ENCODE data around the gene KIAA1191. TPM values are rescaled to one million over a fixed set of nuclear protein-coding genes. Genes with fewer than 3 reads are reported as not detected.

Gene KIAA1191
- total RNA-seq, 1 experiment from 2014 or later, result 119 TPM

DNA sequence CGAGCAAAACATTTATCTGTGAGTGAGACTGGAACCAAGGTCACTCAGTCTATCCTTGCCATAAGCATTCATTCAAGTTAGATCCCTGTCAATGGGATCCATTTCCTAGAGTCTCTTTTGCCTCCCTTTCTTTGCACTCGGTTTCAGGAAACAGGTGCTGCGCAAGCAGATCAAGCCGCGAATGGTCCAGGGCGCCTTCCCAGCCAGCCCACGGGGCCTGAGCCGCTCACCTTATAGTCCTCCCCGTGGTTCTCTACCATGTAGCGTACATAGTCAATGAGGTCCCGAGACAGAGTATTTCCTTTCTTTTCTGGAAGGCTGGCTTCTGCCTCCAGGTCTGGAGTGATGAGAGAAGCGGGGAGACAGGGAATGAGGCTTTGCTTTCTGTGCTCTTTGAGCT is 23.4 kb upstream of the KIAA1191 start:
- POLR2A ChIA-PET, result no interaction called here
- H3K27ac Mint-ChIP-seq (ENCODE audit: unreplicated experiment), result peak overlapping the region; percentile 30
- TF ChIP-seq, protein P1, sequence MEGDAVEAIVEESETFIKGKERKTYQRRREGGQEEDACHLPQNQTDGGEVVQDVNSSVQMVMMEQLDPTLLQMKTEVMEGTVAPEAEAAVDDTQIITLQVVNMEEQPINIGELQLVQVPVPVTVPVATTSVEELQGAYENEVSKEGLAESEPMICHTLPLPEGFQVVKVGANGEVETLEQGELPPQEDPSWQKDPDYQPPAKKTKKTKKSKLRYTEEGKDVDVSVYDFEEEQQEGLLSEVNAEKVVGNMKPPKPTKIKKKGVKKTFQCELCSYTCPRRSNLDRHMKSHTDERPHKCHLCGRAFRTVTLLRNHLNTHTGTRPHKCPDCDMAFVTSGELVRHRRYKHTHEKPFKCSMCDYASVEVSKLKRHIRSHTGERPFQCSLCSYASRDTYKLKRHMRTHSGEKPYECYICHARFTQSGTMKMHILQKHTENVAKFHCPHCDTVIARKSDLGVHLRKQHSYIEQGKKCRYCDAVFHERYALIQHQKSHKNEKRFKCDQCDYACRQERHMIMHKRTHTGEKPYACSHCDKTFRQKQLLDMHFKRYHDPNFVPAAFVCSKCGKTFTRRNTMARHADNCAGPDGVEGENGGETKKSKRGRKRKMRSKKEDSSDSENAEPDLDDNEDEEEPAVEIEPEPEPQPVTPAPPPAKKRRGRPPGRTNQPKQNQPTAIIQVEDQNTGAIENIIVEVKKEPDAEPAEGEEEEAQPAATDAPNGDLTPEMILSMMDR (IDR thresholded peaks at IDR 0.05; ENCODE audit: insufficient read depth in 1 of 2, low read depth in 1 of 2, low read length in 1 of 2, severe bottlenecking in 1 of 2, unreplicated experiment in 1 of 2), result no peak
- no TSS peak for BruUV-seq (replicated peaks)
- H3K9me3 Mint-ChIP-seq (ENCODE audit: unreplicated experiment), result no peaks in the 10 kb centered on the region
- no peaks in the 10 kb centered on the region for H3K4me1 Mint-ChIP-seq (ENCODE audit: low read depth, unreplicated experiment)
- Histone ChIP-seq H3K27me3 (replicated peaks; ENCODE audit: control insufficient read depth, insufficient read depth, low read length) (no peaks in the 10 kb centered on the region), H3K36me3 (ENCODE audit: control insufficient read depth, insufficient read depth, low read length) (no peaks in the 10 kb centered on the region), H3K4me1 (peaks cover 4% of the 10 kb centered on the region; the same call in 1 of the 2 replicates), H3K9me3 (no peaks in the 10 kb centered on the region), H3K4me3 (ENCODE audit: low read depth, low read length) (no peak overlapping the region)
- intact Hi-C loops (cut with micrococcal nuclease; ENCODE audit: unreplicated experiment), result no loop called here
- no peak overlapping the region for H3K4me3 Mint-ChIP-seq (ENCODE audit: unreplicated experiment)
- no peak for DNase-seq
- CTCF ChIA-PET, result no interaction called here
- peaks cover 76% of the 10 kb centered on the region for H3K36me3 Mint-ChIP-seq (ENCODE audit: insufficient read depth, unreplicated experiment)
- H3K27me3 Mint-ChIP-seq (ENCODE audit: insufficient read depth, unreplicated experiment), result no peaks in the 10 kb centered on the region

DNA sequence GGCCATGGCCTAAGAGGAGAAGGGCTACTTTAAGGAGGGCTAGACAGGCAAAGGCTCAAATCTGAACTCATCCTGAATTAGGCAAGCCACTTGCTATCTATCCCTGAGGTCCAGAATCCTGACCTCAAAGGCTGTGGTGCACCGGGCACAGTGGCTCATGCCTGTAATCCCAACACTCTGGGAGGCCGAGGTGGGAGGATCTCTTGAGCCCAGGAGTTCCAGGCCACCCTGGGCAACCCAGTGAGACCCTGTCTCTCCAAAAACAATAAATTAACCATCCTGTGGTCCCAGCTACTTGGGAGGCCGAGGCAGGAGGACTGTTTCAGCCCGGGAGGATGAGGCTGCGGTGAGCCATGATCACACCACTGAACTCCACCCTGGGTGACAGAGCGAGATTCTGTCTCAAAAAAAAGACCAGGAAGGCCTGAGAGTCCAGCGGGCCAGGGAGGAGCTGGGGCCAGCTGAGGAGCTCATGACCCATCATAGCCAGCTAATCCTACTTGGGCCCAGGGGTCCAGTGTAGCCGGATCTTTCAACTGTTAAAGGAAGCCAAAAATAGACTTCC is 22.9 kb upstream of the KIAA1191 start:
- H3K36me3 Mint-ChIP-seq (ENCODE audit: insufficient read depth, unreplicated experiment), result peaks cover 75% of the 10 kb centered on the region
- H3K27me3 Mint-ChIP-seq (ENCODE audit: insufficient read depth, unreplicated experiment), result no peaks in the 10 kb centered on the region
- DNase-seq, result no peak
- no peaks in the 10 kb centered on the region for H3K27me3 ChIP-seq (replicated peaks; ENCODE audit: control insufficient read depth, insufficient read depth, low read length)
- no peak overlapping the region for H3K4me3 Mint-ChIP-seq (ENCODE audit: unreplicated experiment)
- H3K9me3 ChIP-seq, result no peaks in the 10 kb centered on the region
- no peaks in the 10 kb centered on the region for H3K4me1 Mint-ChIP-seq (ENCODE audit: low read depth, unreplicated experiment)
- CTCF ChIA-PET, result no interaction called here
- TF ChIP-seq, protein P1 (IDR thresholded peaks at IDR 0.05; ENCODE audit: insufficient read depth in 1 of 2, low read depth in 1 of 2, low read length in 1 of 2, severe bottlenecking in 1 of 2, unreplicated experiment in 1 of 2), result no peak
- POLR2A ChIA-PET, result no interaction called here
- intact Hi-C loops (cut with micrococcal nuclease; ENCODE audit: unreplicated experiment), result no loop called here
- no peak overlapping the region for H3K4me3 ChIP-seq (ENCODE audit: low read depth, low read length)
- H3K36me3 ChIP-seq (ENCODE audit: control insufficient read depth, insufficient read depth, low read length), result no peaks in the 10 kb centered on the region
- H3K4me1 ChIP-seq, result peaks cover 4% of the 10 kb centered on the region; the same call in 1 of the 2 replicates
- H3K27ac Mint-ChIP-seq (ENCODE audit: unreplicated experiment), result no peak overlapping the region
- no TSS peak for BruUV-seq (replicated peaks)
- no peaks in the 10 kb centered on the region for H3K9me3 Mint-ChIP-seq (ENCODE audit: unreplicated experiment)

DNA sequence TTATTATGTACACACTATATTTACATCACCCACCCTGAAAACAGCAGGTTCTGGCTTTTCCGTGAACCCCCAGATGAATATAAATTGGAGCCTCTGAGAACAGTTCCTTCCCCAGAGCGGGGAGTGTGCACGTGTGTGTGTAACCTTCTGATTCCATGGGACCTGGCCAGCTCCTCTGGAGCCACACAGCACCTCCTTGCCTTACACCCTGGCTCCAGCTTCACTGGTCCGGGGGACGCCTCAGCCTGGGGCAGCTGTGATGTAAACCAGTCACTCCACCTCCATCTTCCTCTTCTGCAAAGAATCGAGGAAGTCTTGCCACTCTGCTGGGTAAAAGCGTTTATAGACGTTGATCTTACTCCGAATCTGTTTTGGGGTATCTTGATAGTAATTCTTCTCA is 22.4 kb upstream of the KIAA1191 start:
- H3K36me3 Mint-ChIP-seq (ENCODE audit: insufficient read depth, unreplicated experiment), result peaks cover 70% of the 10 kb centered on the region
- Histone ChIP-seq H3K4me3 (ENCODE audit: low read depth, low read length) (no peak overlapping the region), H3K36me3 (ENCODE audit: control insufficient read depth, insufficient read depth, low read length) (no peaks in the 10 kb centered on the region), H3K27me3 (replicated peaks; ENCODE audit: control insufficient read depth, insufficient read depth, low read length) (no peaks in the 10 kb centered on the region), H3K4me1 (peaks cover 4% of the 10 kb centered on the region; the same call in 1 of the 2 replicates), H3K9me3 (no peaks in the 10 kb centered on the region)
- no TSS peak for BruUV-seq (replicated peaks)
- H3K9me3 Mint-ChIP-seq (ENCODE audit: unreplicated experiment), result no peaks in the 10 kb centered on the region
- no peaks in the 10 kb centered on the region for H3K27me3 Mint-ChIP-seq (ENCODE audit: insufficient read depth, unreplicated experiment)
- TF ChIP-seq, protein P1 (IDR thresholded peaks at IDR 0.05; ENCODE audit: insufficient read depth in 1 of 2, low read depth in 1 of 2, low read length in 1 of 2, severe bottlenecking in 1 of 2, unreplicated experiment in 1 of 2), result no peak
- intact Hi-C loops (cut with micrococcal nuclease; ENCODE audit: unreplicated experiment), result no loop called here
- POLR2A ChIA-PET, result no interaction called here
- no peaks in the 10 kb centered on the region for H3K4me1 Mint-ChIP-seq (ENCODE audit: low read depth, unreplicated experiment)
- H3K27ac Mint-ChIP-seq (ENCODE audit: unreplicated experiment), result no peak overlapping the region
- CTCF ChIA-PET, result no interaction called here
- DNase-seq, result no peak
- no peak overlapping the region for H3K4me3 Mint-ChIP-seq (ENCODE audit: unreplicated experiment)

All from Caco-2 (cell line).